AG09319 (cell line): ENCODE data around the gene SIX1.

Experiments
- DNase-seq: peaks from one replicate; pipeline ENCODE4 v3.0.0-alpha.2; 2010; ENCODE audit warnings: low read depth; ENCODE audit errors: extremely low read depth
- CTCF ChIP-seq: IDR thresholded peaks from 2 replicates; pipeline ENCODE4 v1.5.1; 2011; ENCODE audit warnings: low read depth, mild to moderate bottlenecking, inconsistent platforms, low read length, moderate library complexity

SIX1 gene

GRCh38 chr14:60639674-60640073 is 9.6 kb downstream of the SIX1 start:
- no peak for DNase-seq
- no peak for TF ChIP-seq CTCF

GRCh38 chr14:60637479-60638315 is 11.6 kb downstream of the SIX1 start:
- TF ChIP-seq CTCF: no peak
- DNase-seq: no peak

- no peak for TF ChIP-seq CTCF
- DNase-seq: no peak
Measured at GRCh38 chr14:60636879-60637478, 12.3 kb downstream of the SIX1 start.

- DNase-seq: no peak
- TF ChIP-seq CTCF: no peak
Measured at GRCh38 chr14:60634153-60634552, 15.1 kb downstream of the SIX1 start.

GRCh38 chr14:60632777-60633176 is 16.5 kb downstream of the SIX1 start:
- DNase-seq: no peak

GRCh38 chr14:60632257-60632656 is 17.0 kb downstream of the SIX1 start:
- no peak for TF ChIP-seq CTCF
- no peak for DNase-seq

More at GRCh38 chr14:60632777-60633176, 16.5 kb downstream of the SIX1 start:
- no peak for TF ChIP-seq CTCF

GRCh38 chr14:60631842-60632241 is 17.4 kb downstream of the SIX1 start:
- no peak for DNase-seq
- no peak for TF ChIP-seq CTCF
